A673 (cell line): ENCODE measurements around the gene PCNT. TPM values are rescaled to one million over a fixed set of nuclear protein-coding genes. Genes with fewer than 3 reads are reported as not detected.
A peak's percentile ranks its signal among the peaks of the same experiment; 100 is the strongest.

Experiments used
- BruUV-seq: library from RNA; stranded (reverse); fragments of 400-500 nt; replicated peaks from 2 replicates; lab custom pipeline; 2021; lab: Mats Ljungman, UMichigan
- CTCF ChIA-PET: fragments of 300-600 bp; sonication (Branson Sonifier 250); formaldehyde crosslinking; loops from one replicate; lab custom pipeline; 2022; ENCODE audit warnings: antibody characterized with exemption; lab: Charles Lee
- POLR2A ChIA-PET: fragments of 300-600 bp; sonication (Branson Sonifier 250); formaldehyde crosslinking; loops from one replicate; lab custom pipeline; 2022; ENCODE audit warnings: antibody characterized with exemption; ENCODE audit not compliant: low non-redundant PET; lab: Charles Lee
- DNase-seq: peaks from one replicate; pipeline ENCODE4 v3.0.0-alpha.2; 2015; ENCODE audit warnings: low spot score
- H3K27ac ChIP-seq: fragments of 200-600 bp; sonication (generic); 2 replicates; pipeline ENCODE4 v1.5.1; 2016; ENCODE audit warnings: mixed run types, low read depth, mild to moderate bottlenecking, mixed read lengths, antibody characterized with exemption, low read length; ENCODE audit not compliant: poor library complexity, severe bottlenecking
- H3K27me3 ChIP-seq: fragments of 200-600 bp; sonication (generic); replicated peaks from 2 replicates; pipeline ENCODE4 v1.6.1; 2017; ENCODE audit warnings: mixed run types, low read depth, mild to moderate bottlenecking, mixed read lengths, antibody characterized with exemption, low read length; ENCODE audit not compliant: insufficient read depth, poor library complexity
- H3K36me3 ChIP-seq: fragments of 200-600 bp; sonication (generic); 2 replicates; pipeline ENCODE4 v1.6.1; 2016; ENCODE audit warnings: mixed run types, mild to moderate bottlenecking, mixed read lengths, antibody characterized with exemption, low read length; ENCODE audit not compliant: insufficient read depth, poor library complexity, severe bottlenecking
- H3K4me1 ChIP-seq: fragments of 200-600 bp; sonication (generic); 2 replicates; pipeline ENCODE4 v1.6.1; 2017; ENCODE audit warnings: mixed run types, mild to moderate bottlenecking, mixed read lengths, antibody characterized with exemption, low read length; ENCODE audit not compliant: insufficient read depth, poor library complexity, severe bottlenecking
- H3K4me3 ChIP-seq: fragments of 200-600 bp; sonication (generic); 2 replicates; pipeline ENCODE4 v1.5.1; 2016; ENCODE audit warnings: low read depth, mixed run types, mild to moderate bottlenecking, mixed read lengths, low read length; ENCODE audit not compliant: poor library complexity, severe bottlenecking
- H3K9me3 ChIP-seq: fragments of 200-600 bp; sonication (generic); 2 replicates; pipeline ENCODE4 v1.6.1; 2016; ENCODE audit warnings: mixed run types, low read depth, mild to moderate bottlenecking, mixed read lengths, antibody characterized with exemption, low read length; ENCODE audit not compliant: poor library complexity, severe bottlenecking
- CTCF ChIP-seq: fragments of 300-800, 200-600 bp; sonication (generic); conservative IDR thresholded peaks from 2 replicates; pipeline ENCODE4 v1.5.1; 2017; ENCODE audit warnings: low read depth, mild to moderate bottlenecking, antibody characterized with exemption, low read length, moderate library complexity, mixed read lengths
- EZH2 ChIP-seq: fragments of 200-600 bp; sonication (generic); IDR thresholded peaks from 2 replicates; pipeline ENCODE4 v1.6.1; 2017; ENCODE audit warnings: borderline replicate concordance, low read depth, mild to moderate bottlenecking, mixed read lengths, antibody characterized with exemption, low read length; ENCODE audit not compliant: poor library complexity, severe bottlenecking
- intact Hi-C: fragments of 100-400 bp; cut with micrococcal nuclease; formaldehyde crosslinking; loops from one replicate; pipeline ENCODE4 v1.10.0; 2022; ENCODE audit not compliant: unreplicated experiment
- total RNA-seq: library from RNA; stranded (reverse); gene quantifications from 2 replicates; pipeline ENCODE4 v1.2.3, GENCODE V29; 2021

The PCNT gene
- total RNA-seq, 1 experiment from 2014 or later: 66.4 TPM

GRCh38 chr21:46366561-46366960, 42.6 kb downstream of the PCNT start:
- Histone ChIP-seq H3K4me3 (no peak overlapping the region), H3K36me3 (peaks cover 25% of the 10 kb centered on the region), H3K9me3 (no peaks in the 10 kb centered on the region), H3K27ac (no peak overlapping the region), H3K27me3 (no peaks in the 10 kb centered on the region), H3K4me1 (no peaks in the 10 kb centered on the region)
- TF ChIP-seq CTCF (no peak), EZH2 (no peak)
- POLR2A ChIA-PET: no interaction called here
- TSS peak; percentile 79 for BruUV-seq
- intact Hi-C loops: no loop called here
- CTCF ChIA-PET: no interaction called here
- DNase-seq: no peak

- Histone ChIP-seq H3K27me3 (no peaks in the 10 kb centered on the region), H3K4me1 (no peaks in the 10 kb centered on the region), H3K36me3 (peaks cover 25% of the 10 kb centered on the region), H3K27ac (no peak overlapping the region), H3K9me3 (no peaks in the 10 kb centered on the region), H3K4me3 (no peak overlapping the region)
- no TSS peak for BruUV-seq
- TF ChIP-seq EZH2 (no peak), CTCF (no peak)
- CTCF ChIA-PET: no interaction called here
- DNase-seq: no peak
- intact Hi-C loops: no loop called here
- POLR2A ChIA-PET: no interaction called here
Measured at GRCh38 chr21:46366966-46367365, 43.0 kb downstream of the PCNT start.

GRCh38 chr21:46368533-46369285, 44.8 kb downstream of the PCNT start:
- H3K9me3 ChIP-seq: no peaks in the 10 kb centered on the region
- BruUV-seq: no TSS peak
- ChIA-PET POLR2A (no interaction called here), CTCF (no interaction called here)
- peaks cover 17% of the 10 kb centered on the region for H3K36me3 ChIP-seq
- DNase-seq: no peak
- intact Hi-C loops: no loop called here
- no peak overlapping the region for H3K4me3 ChIP-seq
- no peak overlapping the region for H3K27ac ChIP-seq
- no peak for TF ChIP-seq EZH2
- no peak for TF ChIP-seq CTCF
- no peaks in the 10 kb centered on the region for H3K27me3 ChIP-seq
- H3K4me1 ChIP-seq: no peaks in the 10 kb centered on the region
